Lower leg skin (tissue), 3 donors: Measurements from ENCODE around the gene DPP10.

Source experiments
- POLR2A ChIP-seq, 2 donors: fragments of 450-650 bp; IDR thresholded peaks; one replicate each; pipeline ENCODE4 v1.6.1; 2016 to 2017; ENCODE audit warnings: antibody characterized with exemption in 2 of 2, mild to moderate bottlenecking in 1 of 2, moderate library complexity in 1 of 2
- TF ChIP-seq, protein P1 (sequence below), 3 donors: fragments of 450-650 bp; IDR thresholded peaks; one replicate each; pipeline ENCODE4 v1.5.1; 2016; ENCODE audit warnings: antibody characterized with exemption in 3 of 3, mild to moderate bottlenecking in 3 of 3, moderate library complexity in 2 of 3

DNA sequence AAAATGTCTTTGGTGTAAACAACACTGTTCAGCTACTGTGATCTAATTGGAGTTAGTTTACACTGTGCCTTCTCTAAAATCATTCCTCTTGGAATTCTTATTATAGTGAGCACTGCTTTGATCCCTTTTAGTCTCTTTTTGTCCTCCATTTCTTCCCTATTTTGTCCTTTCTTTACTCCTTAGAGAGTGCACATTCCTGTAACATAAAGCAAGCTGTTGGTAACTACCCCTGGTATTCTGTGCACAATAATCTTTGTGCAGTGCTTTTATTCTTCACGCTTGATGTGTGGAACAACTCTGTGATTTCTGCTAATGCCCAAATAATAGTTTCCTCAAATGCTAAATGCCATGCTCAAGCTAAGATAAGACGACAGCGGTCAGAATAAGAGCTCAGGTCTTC lies 401.5 kb downstream of the DPP10 start:
- TF ChIP-seq, protein P1, sequence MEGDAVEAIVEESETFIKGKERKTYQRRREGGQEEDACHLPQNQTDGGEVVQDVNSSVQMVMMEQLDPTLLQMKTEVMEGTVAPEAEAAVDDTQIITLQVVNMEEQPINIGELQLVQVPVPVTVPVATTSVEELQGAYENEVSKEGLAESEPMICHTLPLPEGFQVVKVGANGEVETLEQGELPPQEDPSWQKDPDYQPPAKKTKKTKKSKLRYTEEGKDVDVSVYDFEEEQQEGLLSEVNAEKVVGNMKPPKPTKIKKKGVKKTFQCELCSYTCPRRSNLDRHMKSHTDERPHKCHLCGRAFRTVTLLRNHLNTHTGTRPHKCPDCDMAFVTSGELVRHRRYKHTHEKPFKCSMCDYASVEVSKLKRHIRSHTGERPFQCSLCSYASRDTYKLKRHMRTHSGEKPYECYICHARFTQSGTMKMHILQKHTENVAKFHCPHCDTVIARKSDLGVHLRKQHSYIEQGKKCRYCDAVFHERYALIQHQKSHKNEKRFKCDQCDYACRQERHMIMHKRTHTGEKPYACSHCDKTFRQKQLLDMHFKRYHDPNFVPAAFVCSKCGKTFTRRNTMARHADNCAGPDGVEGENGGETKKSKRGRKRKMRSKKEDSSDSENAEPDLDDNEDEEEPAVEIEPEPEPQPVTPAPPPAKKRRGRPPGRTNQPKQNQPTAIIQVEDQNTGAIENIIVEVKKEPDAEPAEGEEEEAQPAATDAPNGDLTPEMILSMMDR (IDR thresholded peaks at IDR 0.05), result no peak
- TF ChIP-seq POLR2A (IDR thresholded peaks at IDR 0.05), result no peak
